ENCODE measurements around the gene WDR33.

The WDR33 gene

DNA sequence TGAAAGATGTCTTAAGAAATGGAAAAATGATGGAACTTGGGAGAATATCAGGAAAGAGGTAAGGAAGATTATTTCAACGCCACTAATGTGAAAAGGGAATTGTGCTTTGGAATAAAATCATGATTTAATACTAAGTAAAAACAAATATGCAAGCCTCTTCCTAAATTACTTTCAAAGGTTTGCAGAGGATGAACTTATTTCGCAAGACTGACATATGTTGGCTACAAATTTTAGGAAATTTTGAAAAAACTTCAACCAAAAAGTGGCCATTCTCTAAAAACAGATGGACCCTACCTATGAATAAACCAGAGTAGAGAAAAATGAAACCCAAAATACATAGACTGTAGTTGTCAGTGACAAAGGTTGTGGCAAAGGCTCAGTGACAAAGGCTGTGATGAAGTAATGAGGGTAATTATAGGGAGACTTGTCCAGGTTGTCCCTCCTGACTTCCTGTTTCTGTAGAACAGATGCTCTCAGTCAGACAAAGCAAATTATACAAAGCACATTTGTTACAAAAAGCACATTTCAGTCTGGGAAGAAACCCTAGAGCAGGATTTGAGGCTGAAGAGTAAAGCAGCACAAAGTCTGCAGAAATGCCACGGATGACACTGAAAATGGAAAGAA lies 70.2 kb downstream of the WDR33 start:
- H3K36me3 ChIP-seq: peaks cover 50% of the 10 kb centered on the region

DNA sequence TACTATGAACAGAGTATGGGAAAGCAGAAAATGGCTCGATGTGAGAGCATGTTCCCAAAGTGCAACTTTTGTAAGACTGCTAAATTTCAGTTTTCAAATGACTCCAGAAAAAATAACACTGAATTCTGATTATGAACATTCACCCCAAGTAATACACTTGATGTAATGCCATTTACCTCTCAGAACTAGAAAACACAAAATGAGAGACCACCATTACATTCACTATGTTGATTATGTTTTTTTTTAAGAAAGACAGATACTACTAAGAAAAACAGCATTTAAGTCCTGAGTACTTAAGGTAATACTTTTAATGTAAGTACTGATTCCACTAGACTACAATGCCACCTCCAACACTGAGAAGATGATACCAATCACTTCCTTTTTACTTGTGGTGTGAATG lies 71.2 kb downstream of the WDR33 start:
- H3K9me3 ChIP-seq: no peaks in the 10 kb centered on the region
- no peaks in the 10 kb centered on the region for H3K4me1 ChIP-seq (ENCODE audit: control insufficient read depth in 1 of 2, insufficient read depth in 1 of 2, low read depth in 1 of 2, low read length in 1 of 2)
- no peaks in the 10 kb centered on the region for H3K27me3 ChIP-seq
- no peak overlapping the region for H3K27ac ChIP-seq
- TF ChIP-seq, protein P1, sequence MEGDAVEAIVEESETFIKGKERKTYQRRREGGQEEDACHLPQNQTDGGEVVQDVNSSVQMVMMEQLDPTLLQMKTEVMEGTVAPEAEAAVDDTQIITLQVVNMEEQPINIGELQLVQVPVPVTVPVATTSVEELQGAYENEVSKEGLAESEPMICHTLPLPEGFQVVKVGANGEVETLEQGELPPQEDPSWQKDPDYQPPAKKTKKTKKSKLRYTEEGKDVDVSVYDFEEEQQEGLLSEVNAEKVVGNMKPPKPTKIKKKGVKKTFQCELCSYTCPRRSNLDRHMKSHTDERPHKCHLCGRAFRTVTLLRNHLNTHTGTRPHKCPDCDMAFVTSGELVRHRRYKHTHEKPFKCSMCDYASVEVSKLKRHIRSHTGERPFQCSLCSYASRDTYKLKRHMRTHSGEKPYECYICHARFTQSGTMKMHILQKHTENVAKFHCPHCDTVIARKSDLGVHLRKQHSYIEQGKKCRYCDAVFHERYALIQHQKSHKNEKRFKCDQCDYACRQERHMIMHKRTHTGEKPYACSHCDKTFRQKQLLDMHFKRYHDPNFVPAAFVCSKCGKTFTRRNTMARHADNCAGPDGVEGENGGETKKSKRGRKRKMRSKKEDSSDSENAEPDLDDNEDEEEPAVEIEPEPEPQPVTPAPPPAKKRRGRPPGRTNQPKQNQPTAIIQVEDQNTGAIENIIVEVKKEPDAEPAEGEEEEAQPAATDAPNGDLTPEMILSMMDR (IDR thresholded peaks at IDR 0.05): no peak
- H3K36me3 ChIP-seq: peaks cover 44% of the 10 kb centered on the region
- no peak overlapping the region for H3K4me3 ChIP-seq (ENCODE audit: low read depth in 1 of 2, low read length in 1 of 2)

More for the DNA sequence above, 70.2 kb downstream of the WDR33 start:
- TF ChIP-seq, protein P1 (IDR thresholded peaks at IDR 0.05): no peak
- H3K27me3 ChIP-seq: no peaks in the 10 kb centered on the region
- no peak overlapping the region for H3K27ac ChIP-seq
- H3K4me3 ChIP-seq (ENCODE audit: low read depth in 1 of 2, low read length in 1 of 2): no peak overlapping the region
- H3K4me1 ChIP-seq (ENCODE audit: control insufficient read depth in 1 of 2, insufficient read depth in 1 of 2, low read depth in 1 of 2, low read length in 1 of 2): no peaks in the 10 kb centered on the region
- no peaks in the 10 kb centered on the region for H3K9me3 ChIP-seq

DNA sequence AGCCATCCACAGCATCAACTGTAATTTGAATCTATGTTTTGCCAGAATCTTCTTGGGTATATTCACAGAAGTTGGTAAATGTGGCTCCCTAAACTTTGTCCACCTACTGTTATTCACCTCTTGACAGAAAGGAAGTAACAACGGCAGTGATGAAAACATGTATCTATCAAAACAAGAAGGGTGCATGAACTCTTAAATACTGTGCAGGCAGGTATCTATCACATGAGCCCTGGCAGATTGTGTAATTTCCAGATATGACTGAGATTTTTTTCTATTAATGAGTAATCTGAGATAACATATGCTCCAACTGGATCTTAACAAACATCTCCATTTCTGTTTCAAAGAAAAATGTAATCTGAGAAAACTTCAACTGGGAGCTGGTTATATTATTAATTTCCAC lies 73.1 kb downstream of the WDR33 start:
- H3K27me3 ChIP-seq: no peaks in the 10 kb centered on the region

DNA sequence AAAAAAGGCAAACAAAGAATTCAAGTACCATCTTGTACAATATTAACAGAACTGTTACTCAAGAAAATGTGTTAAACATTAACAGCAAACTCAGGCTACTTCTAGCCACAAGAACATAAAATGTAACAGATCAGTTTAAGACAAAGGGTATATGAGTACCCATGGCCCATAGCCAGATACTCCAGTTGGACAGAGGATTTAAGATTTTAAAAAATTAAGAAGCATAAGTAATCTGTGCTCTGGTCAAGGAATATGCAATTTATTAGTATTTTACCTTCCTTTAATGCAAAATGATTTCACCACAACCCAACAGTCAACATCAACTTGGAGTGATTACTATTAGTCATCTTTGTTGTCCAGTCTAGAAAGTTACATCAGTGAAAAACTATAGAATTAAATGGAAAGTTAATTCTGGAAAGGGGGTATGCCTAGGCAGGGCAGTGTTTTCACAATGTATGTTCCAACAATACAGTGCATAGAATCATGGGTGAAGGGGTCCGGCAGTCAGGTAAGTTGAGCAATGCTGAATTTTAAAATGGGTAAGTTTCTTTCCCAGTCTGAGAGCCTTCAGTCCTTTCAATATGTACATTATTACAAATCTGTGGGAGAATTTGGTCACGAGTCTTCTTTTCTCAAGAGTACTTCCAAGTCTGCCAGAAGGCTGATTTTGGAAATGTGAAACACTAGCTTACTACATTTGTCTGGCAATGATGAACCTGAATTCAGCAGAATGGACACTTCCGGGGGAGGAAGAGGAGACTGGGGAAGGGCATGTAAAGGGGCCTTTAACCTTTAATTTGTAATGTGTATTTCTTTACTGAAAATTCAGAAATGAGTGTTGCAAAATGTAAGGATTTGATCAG lies 75.2 kb downstream of the WDR33 start:
- no peaks in the 10 kb centered on the region for H3K9me3 ChIP-seq
- no peak overlapping the region for H3K4me3 ChIP-seq (ENCODE audit: low read depth in 1 of 2, low read length in 1 of 2)
- TF ChIP-seq, protein P1 (IDR thresholded peaks at IDR 0.05): no peak
- no peaks in the 10 kb centered on the region for H3K27me3 ChIP-seq
- peaks cover 36% of the 10 kb centered on the region for H3K36me3 ChIP-seq
- H3K27ac ChIP-seq: no peak overlapping the region
- no peaks in the 10 kb centered on the region for H3K4me1 ChIP-seq (ENCODE audit: control insufficient read depth in 1 of 2, insufficient read depth in 1 of 2, low read depth in 1 of 2, low read length in 1 of 2)

More for the DNA sequence above, 73.1 kb downstream of the WDR33 start:
- no peaks in the 10 kb centered on the region for H3K4me1 ChIP-seq (ENCODE audit: control insufficient read depth in 1 of 2, insufficient read depth in 1 of 2, low read depth in 1 of 2, low read length in 1 of 2)
- TF ChIP-seq, protein P1 (IDR thresholded peaks at IDR 0.05): no peak
- H3K36me3 ChIP-seq: peaks cover 36% of the 10 kb centered on the region
- no peak overlapping the region for H3K27ac ChIP-seq
- no peak overlapping the region for H3K4me3 ChIP-seq (ENCODE audit: low read depth in 1 of 2, low read length in 1 of 2)
- no peaks in the 10 kb centered on the region for H3K9me3 ChIP-seq

DNA sequence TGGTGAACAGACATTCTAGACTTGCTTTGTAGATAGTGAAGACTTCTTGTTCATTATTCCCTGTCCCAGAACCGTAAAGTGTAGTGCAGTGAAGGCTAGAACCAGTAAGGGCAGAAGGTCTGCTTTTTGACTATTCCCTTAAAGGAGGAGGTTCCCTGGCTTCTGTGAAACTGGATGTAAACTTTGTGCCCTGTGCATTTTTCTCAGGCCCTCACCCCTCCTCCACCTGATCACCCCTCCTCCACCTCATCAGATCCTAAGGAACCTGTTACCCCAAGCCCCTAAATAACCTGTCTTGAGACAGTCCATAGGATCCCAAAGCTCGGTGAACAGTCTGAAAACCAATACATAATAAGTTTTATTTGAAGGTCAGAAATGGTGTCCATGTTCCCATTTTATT lies 75.9 kb downstream of the WDR33 start:
- H3K27me3 ChIP-seq: no peaks in the 10 kb centered on the region
- no peaks in the 10 kb centered on the region for H3K9me3 ChIP-seq
- H3K27ac ChIP-seq: no peak overlapping the region
- no peak overlapping the region for H3K4me3 ChIP-seq (ENCODE audit: low read depth in 1 of 2, low read length in 1 of 2)
- no peaks in the 10 kb centered on the region for H3K4me1 ChIP-seq (ENCODE audit: control insufficient read depth in 1 of 2, insufficient read depth in 1 of 2, low read depth in 1 of 2, low read length in 1 of 2)
- peaks cover 33% of the 10 kb centered on the region for H3K36me3 ChIP-seq
- TF ChIP-seq, protein P1 (IDR thresholded peaks at IDR 0.05): no peak
